GM21360 (cell line): Measurements from ENCODE around the gene PSMB7.
A peak's percentile ranks its signal among the peaks of the same experiment; 100 is the strongest.

Source experiments
- ATAC-seq: cut with Tn5 transposase; IDR thresholded peaks from one replicate; pipeline ENCODE4 v1.9.1; 2021; ENCODE audit warnings: mild to moderate bottlenecking, moderate library complexity; ENCODE audit not compliant: unreplicated experiment

PSMB7 gene

GRCh38 chr9:124415102-124415851 lies at the start of gene PSMB7:
PSMB7 (minus strand) TSS chr9:124415442; CDS start chr9:124415425, 17 bp downstream.
- peak; percentile 89 for ATAC-seq

DNA sequence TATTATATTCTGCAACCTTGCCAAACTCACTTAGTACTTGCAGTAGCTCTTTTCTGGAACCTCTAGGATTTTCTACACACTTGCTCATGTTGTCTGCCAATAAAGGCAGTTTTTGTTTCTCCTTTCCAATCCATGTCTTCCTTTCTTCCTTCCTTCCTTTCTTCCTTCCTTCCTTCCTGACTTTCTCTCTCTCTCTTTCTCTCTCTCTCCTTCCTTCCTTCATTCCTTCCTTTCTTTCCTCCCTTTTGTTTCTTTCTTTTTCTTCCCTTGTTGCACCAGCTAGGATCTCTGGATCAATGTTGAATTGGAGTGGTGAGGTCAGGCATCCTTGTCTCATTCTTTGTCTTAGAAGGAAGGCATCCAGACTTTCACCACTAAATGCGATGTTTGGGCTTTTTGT lies 47.5 kb upstream of the PSMB7 start:
- no peak for ATAC-seq

GRCh38 chr9:124458441-124458840 lies 43.2 kb upstream of the PSMB7 start:
- no peak for ATAC-seq

- ATAC-seq: no peak
These were observed 42.7 kb upstream of the PSMB7 start for GRCh38 chr9:124457887-124458431.

DNA sequence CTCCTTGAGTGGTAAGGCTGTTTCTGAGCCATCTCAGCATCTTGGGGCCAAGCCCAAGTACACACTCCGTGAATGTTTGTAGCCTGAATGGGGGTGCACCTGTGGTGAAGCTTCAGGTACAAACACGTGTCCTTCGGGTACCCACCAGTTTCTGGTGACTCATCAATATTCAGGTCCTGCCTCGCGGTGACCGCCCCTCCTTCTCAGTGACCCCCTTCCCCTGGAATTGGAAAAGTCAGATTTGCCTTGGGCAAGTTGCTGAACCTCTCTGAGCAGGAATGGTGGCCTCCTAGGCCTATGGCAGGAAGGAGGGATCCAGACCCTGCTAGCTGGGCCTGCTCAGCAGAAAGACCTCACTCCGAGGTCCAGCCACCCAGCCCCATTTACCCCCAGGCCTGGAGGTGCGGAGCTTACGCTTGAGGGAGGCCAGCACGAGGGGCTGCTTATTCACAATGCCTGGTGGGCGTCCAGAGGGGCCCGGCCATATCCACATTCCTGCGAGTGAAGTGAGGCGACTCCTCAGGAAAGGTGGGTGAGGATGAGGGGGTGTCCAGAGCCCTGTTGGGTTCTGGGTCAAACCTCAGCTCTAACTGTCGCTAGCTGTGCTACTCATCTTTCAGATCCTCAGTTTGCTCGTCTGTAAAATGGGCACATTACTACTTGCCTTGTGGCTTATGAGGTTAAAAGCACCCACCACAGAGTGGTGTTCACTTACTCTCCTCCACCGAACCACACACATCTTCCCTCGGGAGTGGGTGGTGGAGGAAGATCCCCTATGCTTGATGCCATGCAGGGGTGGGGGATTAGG lies 42.0 kb upstream of the PSMB7 start:
- ATAC-seq: no peak

GRCh38 chr9:124456341-124457078 lies 41.3 kb upstream of the PSMB7 start:
- ATAC-seq: no peak

GRCh38 chr9:124455820-124456219 lies 40.6 kb upstream of the PSMB7 start:
- ATAC-seq: no peak

DNA sequence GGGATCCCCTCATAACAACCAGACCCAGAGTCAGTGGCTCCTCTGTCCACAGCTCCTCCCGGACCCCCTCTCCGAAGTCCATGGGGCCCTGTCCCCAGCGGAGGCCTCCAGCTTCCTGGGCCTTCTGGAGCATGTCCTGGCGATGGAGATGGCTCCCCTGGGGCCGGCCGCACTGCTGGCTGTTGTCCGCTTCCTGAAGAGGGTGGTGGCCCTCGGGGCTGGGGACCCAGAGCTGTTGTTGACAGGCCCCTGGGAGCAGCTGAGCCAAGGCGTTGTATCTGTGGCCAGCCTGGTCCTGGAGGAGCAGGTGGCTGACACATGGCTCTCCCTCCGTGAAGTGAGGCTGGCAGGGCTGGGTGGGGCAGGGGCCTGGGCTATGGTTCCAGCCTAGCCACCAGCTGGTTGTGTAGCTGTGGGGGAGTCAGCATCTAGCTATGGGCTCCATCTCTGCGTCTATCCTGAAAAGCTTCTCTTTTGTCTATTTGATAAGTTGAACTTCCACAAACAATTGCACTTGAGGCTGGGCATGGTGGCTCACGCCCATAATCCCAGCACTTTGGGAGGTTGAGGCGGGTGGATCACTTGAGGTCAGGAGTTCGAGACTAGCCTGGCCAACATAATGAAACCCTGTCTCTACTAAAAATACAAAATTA lies 39.7 kb upstream of the PSMB7 start:
- no peak for ATAC-seq

DNA sequence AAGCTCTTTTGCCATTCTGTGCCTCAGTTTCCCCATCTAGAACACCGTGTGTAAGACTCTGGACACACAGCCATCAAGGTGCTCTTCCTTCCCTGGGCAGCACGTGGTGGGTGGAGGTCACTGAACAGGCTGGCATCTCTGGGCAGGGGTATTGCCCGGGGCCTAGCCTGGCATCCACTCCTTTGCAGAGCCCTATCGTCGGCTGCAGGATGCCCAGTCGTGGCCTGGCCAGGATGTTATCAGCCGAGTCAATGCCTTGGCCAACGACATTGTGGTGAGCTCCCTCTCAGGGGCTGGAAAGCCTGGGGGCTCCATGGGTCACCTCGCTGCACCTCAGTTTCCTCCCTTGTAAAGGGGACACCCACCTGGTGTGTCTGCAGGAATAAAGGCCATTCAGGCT lies 39.1 kb upstream of the PSMB7 start:
- ATAC-seq: no peak

DNA sequence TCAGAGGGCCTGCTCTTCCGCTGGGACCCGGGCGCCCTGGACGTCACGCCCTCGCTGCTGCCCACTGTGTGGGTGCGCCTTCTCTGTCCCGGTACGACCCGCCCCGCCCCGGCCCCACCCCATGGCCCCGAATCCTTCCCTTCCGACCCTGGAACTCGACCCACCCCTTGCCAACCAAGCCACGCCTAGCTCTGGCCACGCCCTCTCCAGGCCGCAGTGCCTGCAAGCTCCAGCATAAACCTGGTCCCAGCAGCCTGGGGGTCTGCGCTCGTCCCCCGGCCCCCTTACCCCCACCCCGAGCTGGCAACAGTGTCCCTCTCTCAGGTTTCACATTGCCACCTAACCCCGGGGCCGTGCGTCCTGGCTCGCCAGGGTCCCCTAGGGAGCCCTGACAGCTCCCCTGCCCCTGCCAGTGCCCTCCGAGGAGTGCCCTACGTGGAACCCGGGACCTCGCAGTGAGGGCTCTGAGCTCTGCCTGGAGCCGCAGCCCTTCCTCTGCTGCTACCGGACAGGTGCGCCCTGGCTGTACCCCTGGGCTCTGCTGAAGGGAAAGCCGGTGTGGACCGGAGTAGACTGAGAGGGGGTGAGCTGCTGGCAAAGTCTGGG lies 38.4 kb upstream of the PSMB7 start:
- ATAC-seq: no peak

GRCh38 chr9:124452841-124453585 lies 37.8 kb upstream of the PSMB7 start:
- ATAC-seq: no peak

DNA sequence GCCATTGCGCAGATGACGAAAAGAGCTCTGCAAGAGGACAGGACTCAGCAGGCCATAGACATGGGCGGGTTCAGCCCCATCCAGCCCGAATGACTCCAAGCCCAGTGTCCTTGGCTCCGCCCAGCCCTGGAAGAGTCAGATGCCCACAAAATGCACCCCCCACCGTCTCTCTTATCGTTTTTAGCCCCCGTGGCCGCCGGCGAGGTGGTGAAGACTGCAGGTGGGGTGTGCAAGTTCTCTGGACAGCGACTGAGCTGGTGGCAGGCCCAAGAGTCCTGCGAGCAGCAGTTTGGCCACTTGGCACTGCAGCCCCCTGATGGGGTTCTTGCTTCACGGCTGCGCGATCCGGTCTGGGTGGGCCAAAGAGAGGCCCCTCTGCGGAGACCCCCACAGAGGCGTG lies 37.1 kb upstream of the PSMB7 start:
- no peak for ATAC-seq

GRCh38 chr9:124450931-124451661 lies 35.9 kb upstream of the PSMB7 start:
- no peak for ATAC-seq

DNA sequence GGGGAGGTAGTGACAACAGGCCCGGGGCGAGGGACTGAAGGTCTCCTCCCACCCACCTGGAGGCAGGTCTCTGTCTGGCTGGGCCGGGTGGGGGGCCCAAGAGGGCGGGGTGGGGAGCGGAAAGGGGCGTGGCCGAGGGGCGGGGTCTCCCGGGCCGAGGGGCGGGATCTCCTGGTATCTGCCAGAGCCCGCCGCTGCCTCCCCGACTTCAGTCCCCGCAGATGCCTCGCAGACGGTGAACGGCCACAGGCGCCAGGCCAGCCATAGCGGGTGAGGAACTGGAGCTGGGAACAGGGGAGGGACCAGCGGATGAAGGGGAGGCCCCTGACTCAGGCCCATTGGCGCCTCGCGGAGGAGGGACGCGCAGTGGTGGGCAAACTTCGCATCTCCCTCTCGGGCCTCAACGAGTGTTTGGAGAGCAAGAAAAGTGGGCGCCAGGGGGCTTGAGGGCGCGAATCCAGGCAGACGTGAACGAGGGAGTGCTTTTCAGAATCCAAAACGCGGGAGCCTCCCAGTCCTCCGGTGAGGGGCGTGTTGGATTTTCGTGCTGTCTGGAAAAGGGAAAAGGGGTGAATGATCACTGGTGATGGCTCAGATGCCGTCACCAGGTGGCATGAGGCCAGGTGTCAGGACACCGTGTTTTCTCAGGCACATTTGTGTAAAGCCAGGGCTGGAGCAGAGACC lies 35.1 kb upstream of the PSMB7 start, which contains the start of gene ADGRD2:
TSS of gene ADGRD2 (plus strand) at position 211 of the 684 bp plus-strand sequence. CDS start 1,216 bp downstream, outside the sequence.
- ATAC-seq: no peak

DNA sequence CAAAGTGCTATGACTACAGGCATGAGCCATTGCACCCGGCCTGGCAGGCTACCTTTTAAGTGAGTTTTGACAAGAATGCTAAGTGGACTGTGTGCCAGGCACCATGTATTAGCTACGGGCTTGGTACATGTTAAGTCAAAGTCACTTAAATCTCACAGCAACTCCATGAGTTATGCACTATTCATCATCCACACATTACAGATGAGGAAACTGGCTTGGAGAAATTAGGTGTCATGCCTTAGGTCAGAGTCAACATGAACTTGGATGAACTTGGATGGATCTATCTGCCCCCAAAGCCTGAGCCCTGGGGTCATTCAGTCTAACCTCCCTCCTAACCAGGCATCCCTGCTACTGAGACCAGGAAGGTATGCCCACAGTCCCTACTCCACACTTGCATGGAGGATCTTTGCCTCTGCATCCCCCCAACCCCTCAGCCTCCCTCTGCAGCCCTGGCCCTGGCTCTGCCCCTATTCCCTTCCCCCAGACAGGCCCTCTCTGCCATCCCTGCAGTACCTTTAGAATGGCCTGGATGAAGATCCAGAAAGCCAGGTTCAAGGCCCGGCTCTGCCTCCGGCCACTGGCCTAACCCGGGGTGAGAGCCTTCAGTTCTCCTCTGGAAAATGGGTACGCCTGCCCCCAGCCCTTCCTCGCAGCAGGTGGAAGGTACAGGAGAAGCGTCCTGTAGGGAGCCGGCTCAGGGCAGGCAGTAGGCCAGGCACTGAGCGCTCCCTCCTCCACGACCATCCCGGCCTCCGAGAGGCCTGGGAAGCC lies 34.3 kb upstream of the PSMB7 start:
- no peak for ATAC-seq

- no peak for ATAC-seq
These were observed 32.8 kb upstream of the PSMB7 start for GRCh38 chr9:124448019-124448418.

GRCh38 chr9:124447297-124447661 lies 32.0 kb upstream of the PSMB7 start:
- no peak for ATAC-seq

GRCh38 chr9:124444166-124444565 lies 28.9 kb upstream of the PSMB7 start:
- no peak for ATAC-seq
